Measurements from ENCODE around the gene ZFP91. TPM values are rescaled to one million over a fixed set of nuclear protein-coding genes. Genes with fewer than 3 reads are reported as not detected.

Gene ZFP91
- total and polyA plus RNA-seq, 2 of the 4 experiments (the other 2 are of a cell fraction): 20.7 to 25.3 TPM

DNA sequence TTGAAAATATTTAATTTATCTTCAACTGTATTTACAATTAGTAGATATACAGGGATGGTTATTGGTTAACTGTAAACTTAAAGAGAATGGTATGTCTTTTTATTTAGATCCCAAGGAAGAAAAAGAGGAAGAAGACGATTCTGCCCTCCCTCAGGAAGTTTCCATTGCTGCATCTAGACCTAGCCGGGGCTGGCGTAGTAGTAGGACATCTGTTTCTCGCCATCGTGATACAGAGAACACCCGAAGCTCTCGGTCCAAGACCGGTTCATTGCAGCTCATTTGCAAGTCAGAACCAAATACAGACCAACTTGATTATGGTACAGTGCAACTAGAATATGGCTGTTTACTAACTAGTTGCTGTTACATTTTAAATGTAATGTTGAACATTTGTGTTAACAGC, 30.9 kb downstream of the ZFP91 start:
- peaks cover 23% of the 10 kb centered on the region for H3K36me3 ChIP-seq (ENCODE audit: control insufficient read depth, insufficient read depth, low read length)
- no peak overlapping the region for H2AK9ac ChIP-seq (replicated peaks; ENCODE audit: low read depth, low read length, poor library complexity)
- no peak overlapping the region for H3K18ac ChIP-seq (ENCODE audit: low read depth, low read length)
- peaks cover 10 to 27% of the 10 kb centered on the region in 2 experiments for H3K79me1 ChIP-seq (ENCODE audit: low read depth in 1 of 2, low read length in 2 of 2)
- in situ Hi-C loops (cut with MboI; ENCODE audit: low sequenced_read_pairs) (no loop called here), intact Hi-C loops (cut with micrococcal nuclease) (no loop called here), dilution Hi-C loops (cut with HindIII; ENCODE audit: low sequenced_read_pairs, unreplicated experiment) (no loop called here)
- POLR2A ChIA-PET (ENCODE audit: unreplicated experiment): no interaction called here
- H3K9me3 ChIP-seq (ENCODE audit: control insufficient read depth, insufficient read depth, low read length): no peaks in the 10 kb centered on the region
- CTCF ChIA-PET: no interaction called here
- H3K9me1 ChIP-seq (ENCODE audit: insufficient read depth, low read length): peaks cover 3% of the 10 kb centered on the region; the same call in 1 of the 2 replicates
- no TSS peak for BruUV-seq (replicated peaks)
- no peaks in the 10 kb centered on the region for H3K27me3 ChIP-seq (ENCODE audit: control insufficient read depth, insufficient read depth, low read length)
- H3K56ac ChIP-seq (ENCODE audit: extremely low read depth, insufficient read depth, low read length): no peak overlapping the region
- H4K5ac ChIP-seq (ENCODE audit: low read depth, low read length): no peak overlapping the region
- no peak overlapping the region for H3K4me3 ChIP-seq (ENCODE audit: insufficient read depth, low read depth, low read length)
- no peak overlapping the region for H3K27ac ChIP-seq (ENCODE audit: insufficient read depth, low read length)
- DNase-seq (no peak), ATAC-seq (ENCODE audit: low read depth) (no peak)
- no peak overlapping the region for H3K23ac ChIP-seq (ENCODE audit: low read depth, low read length)
- H4K8ac ChIP-seq (ENCODE audit: low read depth in 2 of 2, low read length in 2 of 2): no peak overlapping the region
- no peak overlapping the region for H3K4ac ChIP-seq (ENCODE audit: low read depth, low read length)
- H4K91ac ChIP-seq (ENCODE audit: insufficient read depth, low read depth, low read length): no peak overlapping the region
- H2BK120ac ChIP-seq (ENCODE audit: low read depth, low read length): no peak overlapping the region
- no CpG with 5 or more reads among the region's 8 CpGs for WGBS, 2 experiments (ENCODE audit: extremely low coverage in 2 of 2, insufficient read length in 1 of 2)
- no peak overlapping the region for H3K9ac ChIP-seq (ENCODE audit: low read depth, low read length)
- H3K4me2 ChIP-seq (ENCODE audit: low read depth, low read length): no peak overlapping the region
- no peak overlapping the region for H2BK20ac ChIP-seq (ENCODE audit: low read depth, low read length)
- H2AFZ ChIP-seq (replicated peaks; ENCODE audit: low read length, poor library complexity): no peak overlapping the region
- no peak overlapping the region for H2BK15ac ChIP-seq (ENCODE audit: low read depth, low read length)
- H3K4me1 ChIP-seq (ENCODE audit: control insufficient read depth, insufficient read depth, low read length): no peaks in the 10 kb centered on the region
- H2BK5ac ChIP-seq (ENCODE audit: low read depth, low read length, poor library complexity, severe bottlenecking): no peak overlapping the region
- TF ChIP-seq MAZ (IDR thresholded peaks at IDR 0.05; ENCODE audit: borderline replicate concordance, low read depth, low read length) (no peak), SMC3 (IDR thresholded peaks at IDR 0.05; ENCODE audit: low read depth, low read length) (no peak), ELK1 (IDR thresholded peaks at IDR 0.05; ENCODE audit: borderline replicate concordance, low read depth, low read length) (no peak), MAFK (IDR thresholded peaks at IDR 0.05; ENCODE audit: low read depth, low read length) (no peak), RAD21 (IDR thresholded peaks at IDR 0.05; ENCODE audit: low read length) (no peak), NFE2L2 (IDR thresholded peaks at IDR 0.05; ENCODE audit: low read depth, low read length) (no peak), USF2 (IDR thresholded peaks at IDR 0.05; ENCODE audit: low read depth, low read length) (no peak), CHD1 (IDR thresholded peaks at IDR 0.05; ENCODE audit: low read depth, low read length) (no peak)
- peaks cover 11% of the 10 kb centered on the region; the same call in 1 of the 2 replicates for H4K20me1 ChIP-seq (ENCODE audit: insufficient read depth, low read length)
- no peak overlapping the region for H2AK5ac ChIP-seq (ENCODE audit: low read depth, low read length)
- no peak overlapping the region for H3K14ac ChIP-seq (replicated peaks; ENCODE audit: low read depth, low read length)
